Neural cell (in vitro differentiated cells): ENCODE data around the gene OPRL1. TPM values are rescaled to one million over a fixed set of nuclear protein-coding genes. Genes with fewer than 3 reads are reported as not detected.
A peak's percentile ranks its signal among the peaks of the same experiment; 100 is the strongest.

Experiments used
- H2AFZ ChIP-seq: fragments of 200-600, 300-800 bp; sonication (generic), shearing (Covaris generic); 2 replicates; pipeline ENCODE4 v1.6.0; 2014; ENCODE audit warnings: low read depth, mild to moderate bottlenecking, antibody characterized with exemption, low read length, moderate library complexity
- H3F3A ChIP-seq: fragments of 200-600 bp; shearing (Covaris generic); 2 replicates; pipeline ENCODE4 v1.6.1; 2016; ENCODE audit warnings: mild to moderate bottlenecking, moderate library complexity, mixed read lengths, antibody characterized with exemption, low read length; ENCODE audit not compliant: insufficient read depth, poor library complexity, severe bottlenecking
- H3K27ac ChIP-seq: fragments of 200-600, 300-800 bp; sonication (generic), shearing (Covaris generic); 2 replicates; pipeline ENCODE4 v1.5.1; 2014; ENCODE audit warnings: mild to moderate bottlenecking, low read length, moderate library complexity
- H3K27me3 ChIP-seq: fragments of 300-800, 200-600 bp; sonication (generic), shearing (Covaris generic); 2 replicates; pipeline ENCODE4 v1.6.0; 2014; ENCODE audit warnings: mild to moderate bottlenecking, low read depth, low read length, moderate library complexity; ENCODE audit not compliant: insufficient read depth
- H3K36me3 ChIP-seq: fragments of 300-800, 200-600 bp; sonication (generic), shearing (Covaris generic); 2 replicates; pipeline ENCODE4 v1.5.1; 2014; ENCODE audit warnings: mild to moderate bottlenecking, antibody characterized with exemption, low read length, moderate library complexity; ENCODE audit not compliant: insufficient read depth
- H3K4me2 ChIP-seq: fragments of 300-800, 200-600 bp; sonication (generic), shearing (Covaris generic); 2 replicates; pipeline ENCODE4 v1.6.0; 2014; ENCODE audit warnings: mild to moderate bottlenecking, low read length
- H3K4me3 ChIP-seq: fragments of 300-800, 200-600 bp; sonication (generic), shearing (Covaris generic); 2 replicates; pipeline ENCODE4 v1.5.1; 2014; ENCODE audit warnings: mild to moderate bottlenecking, low read length, moderate library complexity
- H3K79me2 ChIP-seq: fragments of 200-600 bp; shearing (Covaris generic); replicated peaks from 2 replicates; pipeline ENCODE4 v1.6.0; 2014; ENCODE audit warnings: mild to moderate bottlenecking, low read length, moderate library complexity; ENCODE audit not compliant: insufficient read depth
- H3K9ac ChIP-seq: fragments of 300-800, 200-600 bp; sonication (generic), shearing (Covaris generic); 2 replicates; pipeline ENCODE4 v1.6.1; 2016; ENCODE audit warnings: mild to moderate bottlenecking, low read length, mixed read lengths
- H3K9me2 ChIP-seq: fragments of 200-600 bp; shearing (Covaris generic); 2 replicates; pipeline ENCODE4 v1.6.1; 2016; ENCODE audit warnings: mild to moderate bottlenecking, low read length, mixed read lengths; ENCODE audit not compliant: insufficient read depth
- H3K9me3 ChIP-seq: fragments of 200-600, 300-800 bp; sonication (generic), shearing (Covaris generic); 2 replicates; pipeline ENCODE4 v1.6.1; 2016; ENCODE audit warnings: mild to moderate bottlenecking, mixed run types, low read length, moderate library complexity, mixed read lengths
- H4K20me1 ChIP-seq: fragments of 200-600 bp; shearing (Covaris generic); 2 replicates; pipeline ENCODE4 v1.6.1; 2016; ENCODE audit warnings: mild to moderate bottlenecking, mixed run types; ENCODE audit not compliant: insufficient read depth
- EP300 ChIP-seq: fragments of 450-650 bp; conservative IDR thresholded peaks from 2 replicates; pipeline ENCODE4 v1.6.1; 2014; ENCODE audit warnings: antibody characterized with exemption, mild to moderate bottlenecking, moderate library complexity; ENCODE audit not compliant: poor library complexity, severe bottlenecking
- EZH2 ChIP-seq: fragments of 200-600, 300-800 bp; shearing (Covaris generic), sonication (generic); IDR thresholded peaks from 2 replicates; pipeline ENCODE4 v1.6.1; 2014; ENCODE audit warnings: antibody characterized with exemption, low read length, borderline replicate concordance, mild to moderate bottlenecking; ENCODE audit not compliant: insufficient read depth, poor library complexity, severe bottlenecking
- MXI1 ChIP-seq: fragments of 450-650 bp; conservative IDR thresholded peaks from 2 replicates; pipeline ENCODE4 v1.6.1; 2014; ENCODE audit warnings: antibody characterized with exemption, mild to moderate bottlenecking; ENCODE audit not compliant: poor library complexity, severe bottlenecking
- POLR2AphosphoS5 ChIP-seq: IDR thresholded peaks from 2 replicates; pipeline ENCODE4 v1.6.1; 2012
- RAD21 ChIP-seq: fragments of 450-650 bp; conservative IDR thresholded peaks from 2 replicates; pipeline ENCODE4 v1.6.1; 2014; ENCODE audit warnings: antibody characterized with exemption, mild to moderate bottlenecking, moderate library complexity
- SMC3 ChIP-seq: fragments of 450-650 bp; conservative IDR thresholded peaks from 2 replicates; pipeline ENCODE4 v1.6.1; 2014; ENCODE audit warnings: antibody characterized with exemption, mild to moderate bottlenecking, moderate library complexity; ENCODE audit not compliant: poor library complexity
- TAF1 ChIP-seq: IDR thresholded peaks from 2 replicates; pipeline ENCODE4 v1.6.1; 2012; ENCODE audit warnings: low read depth
- polyA plus RNA-seq: library from polyadenylated mRNA; depleted of rRNA; stranded (reverse); fragments of >200 nt; gene quantifications from 2 replicates; pipeline ENCODE4 v1.2.3, GENCODE V29; 2014
- TF ChIP-seq, protein P1 (sequence below): IDR thresholded peaks from 2 replicates; pipeline ENCODE4 v1.6.1; 2012; ENCODE audit warnings: borderline replicate concordance
- TF ChIP-seq, protein P2 (sequence below): fragments of 450-650 bp; IDR thresholded peaks from 2 replicates; pipeline ENCODE4 v1.5.1; 2014; ENCODE audit warnings: antibody characterized with exemption, mild to moderate bottlenecking, moderate library complexity; ENCODE audit not compliant: poor library complexity, severe bottlenecking

The OPRL1 gene
- polyA plus RNA-seq, 1 donor from 2014 or later, result 18.3 TPM

GRCh38 chr20:64090165-64090564 is 10.3 kb downstream of the OPRL1 start:
- no peaks in the 10 kb centered on the region for H3K9me2 ChIP-seq
- H3F3A ChIP-seq, result no peaks in the 10 kb centered on the region
- H3K4me2 ChIP-seq, result peak overlapping the region; percentile 72
- no peak overlapping the region for H2AFZ ChIP-seq
- peak; percentile 74 for TF ChIP-seq EP300
- peak; percentile 56 for TF ChIP-seq POLR2AphosphoS5
- TF ChIP-seq SMC3, result peak; percentile 45
- no peak for TF ChIP-seq RAD21
- no peak for TF ChIP-seq TAF1
- TF ChIP-seq MXI1, result peak; percentile 87
- no peaks in the 10 kb centered on the region for H4K20me1 ChIP-seq
- peak overlapping the region; percentile 59 for H3K4me3 ChIP-seq
- H3K27me3 ChIP-seq, result peaks cover 2% of the 10 kb centered on the region
- H3K9ac ChIP-seq, result peak overlapping the region; percentile 68
- no peaks in the 10 kb centered on the region for H3K36me3 ChIP-seq
- H3K9me3 ChIP-seq, result no peaks in the 10 kb centered on the region
- peak overlapping the region; percentile 97 for H3K27ac ChIP-seq
- peaks cover 6% of the 10 kb centered on the region for H3K79me2 ChIP-seq

DNA sequence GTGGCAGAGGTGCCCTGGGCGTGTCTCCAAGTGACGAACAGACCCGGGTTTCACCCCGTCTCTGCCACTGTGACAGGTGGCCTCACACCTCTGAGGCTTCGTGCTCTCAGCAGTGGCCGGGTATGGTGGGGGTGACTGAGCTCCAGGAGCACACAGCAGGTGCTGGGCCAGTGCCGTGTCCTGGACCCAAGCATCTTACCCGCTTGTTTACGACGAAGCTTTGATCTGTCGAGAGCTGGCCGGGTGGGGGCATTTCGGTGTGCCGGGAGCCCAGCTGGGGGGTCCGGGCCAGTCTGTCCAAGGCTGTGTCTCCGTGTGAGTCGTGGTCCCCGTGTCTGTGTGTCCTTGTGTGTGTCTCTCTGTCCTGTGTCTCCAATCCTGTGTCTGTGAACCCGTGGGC is 11.5 kb downstream of the OPRL1 start:
- Histone ChIP-seq H3K27me3 (no peaks in the 10 kb centered on the region), H3F3A (no peaks in the 10 kb centered on the region), H3K4me3 (peak overlapping the region; percentile 73), H3K36me3 (no peaks in the 10 kb centered on the region), H3K9me2 (no peaks in the 10 kb centered on the region), H4K20me1 (no peaks in the 10 kb centered on the region), H3K79me2 (peaks cover 6% of the 10 kb centered on the region), H3K9ac (peak overlapping the region; percentile 79), H3K9me3 (no peaks in the 10 kb centered on the region), H2AFZ (no peak overlapping the region), H3K27ac (peak overlapping the region; percentile 91), H3K4me2 (peak overlapping the region; percentile 93)
- no peak for TF ChIP-seq SMC3
- no peak for TF ChIP-seq EZH2
- no peak for TF ChIP-seq POLR2AphosphoS5
- TF ChIP-seq RAD21, result no peak
- TF ChIP-seq, protein P1, sequence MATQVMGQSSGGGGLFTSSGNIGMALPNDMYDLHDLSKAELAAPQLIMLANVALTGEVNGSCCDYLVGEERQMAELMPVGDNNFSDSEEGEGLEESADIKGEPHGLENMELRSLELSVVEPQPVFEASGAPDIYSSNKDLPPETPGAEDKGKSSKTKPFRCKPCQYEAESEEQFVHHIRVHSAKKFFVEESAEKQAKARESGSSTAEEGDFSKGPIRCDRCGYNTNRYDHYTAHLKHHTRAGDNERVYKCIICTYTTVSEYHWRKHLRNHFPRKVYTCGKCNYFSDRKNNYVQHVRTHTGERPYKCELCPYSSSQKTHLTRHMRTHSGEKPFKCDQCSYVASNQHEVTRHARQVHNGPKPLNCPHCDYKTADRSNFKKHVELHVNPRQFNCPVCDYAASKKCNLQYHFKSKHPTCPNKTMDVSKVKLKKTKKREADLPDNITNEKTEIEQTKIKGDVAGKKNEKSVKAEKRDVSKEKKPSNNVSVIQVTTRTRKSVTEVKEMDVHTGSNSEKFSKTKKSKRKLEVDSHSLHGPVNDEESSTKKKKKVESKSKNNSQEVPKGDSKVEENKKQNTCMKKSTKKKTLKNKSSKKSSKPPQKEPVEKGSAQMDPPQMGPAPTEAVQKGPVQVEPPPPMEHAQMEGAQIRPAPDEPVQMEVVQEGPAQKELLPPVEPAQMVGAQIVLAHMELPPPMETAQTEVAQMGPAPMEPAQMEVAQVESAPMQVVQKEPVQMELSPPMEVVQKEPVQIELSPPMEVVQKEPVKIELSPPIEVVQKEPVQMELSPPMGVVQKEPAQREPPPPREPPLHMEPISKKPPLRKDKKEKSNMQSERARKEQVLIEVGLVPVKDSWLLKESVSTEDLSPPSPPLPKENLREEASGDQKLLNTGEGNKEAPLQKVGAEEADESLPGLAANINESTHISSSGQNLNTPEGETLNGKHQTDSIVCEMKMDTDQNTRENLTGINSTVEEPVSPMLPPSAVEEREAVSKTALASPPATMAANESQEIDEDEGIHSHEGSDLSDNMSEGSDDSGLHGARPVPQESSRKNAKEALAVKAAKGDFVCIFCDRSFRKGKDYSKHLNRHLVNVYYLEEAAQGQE, result no peak

- H3F3A ChIP-seq, result no peaks in the 10 kb centered on the region
- H3K9me3 ChIP-seq, result no peaks in the 10 kb centered on the region
- H4K20me1 ChIP-seq, result no peaks in the 10 kb centered on the region
- TF ChIP-seq TAF1, result no peak
- peak; percentile 13 for TF ChIP-seq POLR2AphosphoS5
- no peak for TF ChIP-seq RAD21
- no peak for TF ChIP-seq EZH2
- TF ChIP-seq, protein P2, sequence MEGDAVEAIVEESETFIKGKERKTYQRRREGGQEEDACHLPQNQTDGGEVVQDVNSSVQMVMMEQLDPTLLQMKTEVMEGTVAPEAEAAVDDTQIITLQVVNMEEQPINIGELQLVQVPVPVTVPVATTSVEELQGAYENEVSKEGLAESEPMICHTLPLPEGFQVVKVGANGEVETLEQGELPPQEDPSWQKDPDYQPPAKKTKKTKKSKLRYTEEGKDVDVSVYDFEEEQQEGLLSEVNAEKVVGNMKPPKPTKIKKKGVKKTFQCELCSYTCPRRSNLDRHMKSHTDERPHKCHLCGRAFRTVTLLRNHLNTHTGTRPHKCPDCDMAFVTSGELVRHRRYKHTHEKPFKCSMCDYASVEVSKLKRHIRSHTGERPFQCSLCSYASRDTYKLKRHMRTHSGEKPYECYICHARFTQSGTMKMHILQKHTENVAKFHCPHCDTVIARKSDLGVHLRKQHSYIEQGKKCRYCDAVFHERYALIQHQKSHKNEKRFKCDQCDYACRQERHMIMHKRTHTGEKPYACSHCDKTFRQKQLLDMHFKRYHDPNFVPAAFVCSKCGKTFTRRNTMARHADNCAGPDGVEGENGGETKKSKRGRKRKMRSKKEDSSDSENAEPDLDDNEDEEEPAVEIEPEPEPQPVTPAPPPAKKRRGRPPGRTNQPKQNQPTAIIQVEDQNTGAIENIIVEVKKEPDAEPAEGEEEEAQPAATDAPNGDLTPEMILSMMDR, result no peak
- no peak for TF ChIP-seq MXI1
- TF ChIP-seq SMC3, result no peak
- no peak for TF ChIP-seq EP300
- TF ChIP-seq, protein P1, result peak; percentile 52
- H3K9ac ChIP-seq, result peak overlapping the region; percentile 79
- H3K36me3 ChIP-seq, result no peaks in the 10 kb centered on the region
- H3K27me3 ChIP-seq, result no peaks in the 10 kb centered on the region
- peaks cover 6% of the 10 kb centered on the region for H3K79me2 ChIP-seq
- peak overlapping the region; percentile 93 for H3K4me2 ChIP-seq
- H3K4me3 ChIP-seq, result peak overlapping the region; percentile 73
- no peaks in the 10 kb centered on the region for H3K9me2 ChIP-seq
- H2AFZ ChIP-seq, result no peak overlapping the region
- H3K27ac ChIP-seq, result peak overlapping the region; percentile 91
Observed at GRCh38 chr20:64091770-64092169, 11.9 kb downstream of the OPRL1 start.
